C4-2B (cell line): ENCODE measurements around the gene BTN2A1.

Source experiments
- CTCF ChIP-seq: fragments of 450-650 bp; conservative IDR thresholded peaks from 2 replicates; pipeline ENCODE4 v1.5.1; 2017; ENCODE audit warnings: mild to moderate bottlenecking
- ZFX ChIP-seq: fragments of 450-650 bp; IDR thresholded peaks from 2 replicates; pipeline ENCODE4 v1.6.1; 2017

DNA sequence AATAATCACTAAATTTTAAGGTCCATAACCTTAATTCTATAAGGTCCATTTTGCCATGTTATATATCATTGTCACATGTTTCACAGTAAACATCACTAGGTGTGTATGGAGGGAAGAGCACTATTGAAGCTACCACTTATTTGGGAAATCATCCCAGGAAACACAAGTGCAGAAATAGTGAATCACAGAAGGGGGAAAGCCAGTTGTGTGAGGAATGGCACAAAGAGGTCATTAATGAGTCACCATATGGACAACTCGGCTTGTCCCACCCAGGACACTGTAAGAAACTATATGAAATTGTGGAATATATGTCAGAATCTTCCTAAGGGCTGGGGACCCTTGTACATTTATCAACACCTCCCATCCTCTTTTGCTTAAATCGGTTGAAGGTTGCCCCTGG is 42.0 kb upstream of the BTN2A1 start:
- TF ChIP-seq CTCF (no peak), ZFX (no peak)
